OCI-M2 (cell line): ENCODE data around the gene GPSM1.

ENCODE experiments used
- DNase-seq: peaks from one replicate; lab custom pipeline; 2025; ENCODE audit not compliant: unreplicated experiment; lab: John Stamatoyannopoulos, UW

Gene GPSM1, protein sequence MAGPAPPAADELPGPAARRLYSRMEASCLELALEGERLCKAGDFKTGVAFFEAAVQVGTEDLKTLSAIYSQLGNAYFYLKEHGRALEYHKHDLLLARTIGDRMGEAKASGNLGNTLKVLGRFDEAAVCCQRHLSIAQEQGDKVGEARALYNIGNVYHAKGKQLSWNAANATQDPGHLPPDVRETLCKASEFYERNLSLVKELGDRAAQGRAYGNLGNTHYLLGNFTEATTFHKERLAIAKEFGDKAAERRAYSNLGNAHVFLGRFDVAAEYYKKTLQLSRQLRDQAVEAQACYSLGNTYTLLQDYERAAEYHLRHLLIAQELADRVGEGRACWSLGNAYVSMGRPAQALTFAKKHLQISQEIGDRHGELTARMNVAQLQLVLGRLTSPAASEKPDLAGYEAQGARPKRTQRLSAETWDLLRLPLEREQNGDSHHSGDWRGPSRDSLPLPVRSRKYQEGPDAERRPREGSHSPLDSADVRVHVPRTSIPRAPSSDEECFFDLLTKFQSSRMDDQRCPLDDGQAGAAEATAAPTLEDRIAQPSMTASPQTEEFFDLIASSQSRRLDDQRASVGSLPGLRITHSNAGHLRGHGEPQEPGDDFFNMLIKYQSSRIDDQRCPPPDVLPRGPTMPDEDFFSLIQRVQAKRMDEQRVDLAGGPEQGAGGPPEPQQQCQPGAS

DNA sequence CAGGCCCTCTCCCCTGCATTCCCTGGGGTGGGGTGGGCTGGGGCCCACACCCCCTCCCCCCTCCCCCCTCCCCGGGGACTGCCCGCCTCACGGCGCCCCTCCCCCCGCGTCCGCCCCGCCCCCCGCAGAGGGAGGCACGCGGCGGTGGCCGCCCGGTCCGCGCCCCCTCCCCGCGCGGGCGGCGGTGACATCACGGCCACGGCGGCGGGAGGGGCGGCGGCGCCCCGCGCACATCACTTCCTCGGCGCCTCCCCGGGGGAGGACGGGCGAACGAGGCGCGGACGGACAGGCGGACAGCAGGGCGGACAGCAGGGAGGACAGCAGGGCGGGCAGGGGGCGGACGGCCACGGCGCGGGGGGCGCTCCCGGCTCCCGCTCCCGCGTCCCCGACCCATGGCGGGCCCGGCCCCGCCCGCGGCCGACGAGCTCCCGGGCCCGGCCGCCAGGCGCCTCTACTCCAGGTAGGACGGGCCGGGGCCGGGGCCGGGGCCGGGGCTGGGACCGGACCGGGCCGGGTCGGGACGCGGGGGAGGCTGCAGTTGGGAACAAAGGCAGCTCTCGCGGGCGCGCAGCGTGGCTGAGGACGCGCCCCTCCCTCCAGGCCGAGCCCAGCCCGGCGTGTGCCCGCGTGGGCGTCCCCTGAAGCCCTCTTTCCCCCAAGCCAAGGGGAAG lies at the start of gene GPSM1:
GPSM1 (plus strand) TSS at position 236 of the 671 bp plus-strand sequence; CDS start at position 393, 157 bp downstream.
- no peak for DNase-seq

DNA sequence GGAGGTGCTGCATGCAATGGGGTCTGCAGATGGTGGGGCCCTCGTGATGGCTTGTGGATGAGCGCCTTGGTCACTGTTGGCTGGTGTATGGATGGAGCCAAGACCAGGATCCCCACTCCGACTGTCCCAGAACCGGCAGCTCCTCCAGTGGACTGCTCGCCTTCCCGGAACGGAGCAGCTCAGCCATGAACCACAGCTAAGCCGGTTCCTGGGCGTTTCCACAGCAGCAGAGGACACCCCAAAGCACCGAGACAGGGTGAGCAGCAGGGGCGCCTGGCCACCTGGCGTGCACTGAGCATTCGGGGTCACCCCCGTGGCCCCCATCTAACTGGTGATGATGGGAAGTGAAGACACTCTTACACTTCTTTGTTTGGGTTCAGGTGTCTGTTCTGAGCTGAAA lies 49.6 kb upstream of the GPSM1 start:
- no peak for DNase-seq

DNA sequence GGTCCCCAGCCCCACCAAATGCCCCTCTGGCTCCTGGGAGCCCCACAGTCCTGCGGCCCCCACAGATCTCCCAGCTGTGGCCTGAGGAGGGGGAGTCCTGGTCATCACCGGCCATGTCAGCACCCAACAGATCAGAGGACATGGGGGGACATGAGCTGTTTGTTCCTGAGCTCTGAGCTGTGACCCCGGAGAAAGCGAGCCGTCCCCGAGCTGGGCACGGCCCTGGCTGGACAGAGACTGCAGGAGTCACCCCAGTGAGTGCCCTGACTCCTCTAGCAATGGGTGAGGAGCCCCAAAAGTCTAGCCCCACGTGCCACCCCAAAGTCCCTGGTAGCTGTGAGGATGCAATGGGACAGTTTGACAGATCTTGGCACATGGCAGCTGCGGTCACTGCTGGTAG lies 49.1 kb upstream of the GPSM1 start:
- no peak for DNase-seq

DNA sequence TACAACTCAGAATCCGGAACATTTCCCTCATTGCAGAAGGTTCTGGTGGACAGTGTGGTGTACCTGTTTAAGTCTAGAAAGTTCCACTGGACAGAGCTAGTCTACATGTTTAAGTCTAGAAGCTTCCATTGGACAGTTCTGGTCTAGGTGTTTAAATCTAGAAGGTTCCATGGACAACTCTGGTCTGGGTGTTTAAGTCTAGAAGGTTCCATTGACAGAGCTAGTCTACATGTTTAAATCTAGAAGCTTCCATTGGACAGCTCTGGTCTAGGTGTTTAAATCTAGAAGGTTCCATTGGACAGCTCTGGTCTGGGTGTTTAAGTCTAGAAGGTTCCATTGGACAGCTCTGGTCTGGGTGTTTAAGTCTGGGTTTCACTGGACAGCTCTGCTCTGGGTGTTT lies 48.4 kb upstream of the GPSM1 start:
- no peak for DNase-seq

DNA sequence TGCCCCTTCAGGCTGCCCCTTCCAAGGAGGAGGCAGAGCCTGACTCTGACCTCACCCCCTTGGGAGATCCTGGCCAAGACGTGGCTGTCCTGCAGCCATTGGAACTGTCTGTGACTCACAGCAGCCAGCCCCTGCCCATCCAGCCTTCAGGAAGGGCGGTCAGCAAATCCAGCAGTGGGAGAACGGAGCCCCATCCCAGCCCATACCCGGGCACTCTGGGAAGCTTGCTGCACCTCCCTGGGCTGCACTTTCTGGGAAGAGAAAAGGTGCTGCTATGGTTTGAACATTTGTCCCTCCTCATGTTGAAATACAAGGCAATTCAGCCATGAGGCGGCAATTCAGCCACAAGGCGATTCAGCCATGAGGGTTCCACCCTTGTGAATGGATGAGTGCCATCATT lies 47.9 kb upstream of the GPSM1 start:
- no peak for DNase-seq

DNA sequence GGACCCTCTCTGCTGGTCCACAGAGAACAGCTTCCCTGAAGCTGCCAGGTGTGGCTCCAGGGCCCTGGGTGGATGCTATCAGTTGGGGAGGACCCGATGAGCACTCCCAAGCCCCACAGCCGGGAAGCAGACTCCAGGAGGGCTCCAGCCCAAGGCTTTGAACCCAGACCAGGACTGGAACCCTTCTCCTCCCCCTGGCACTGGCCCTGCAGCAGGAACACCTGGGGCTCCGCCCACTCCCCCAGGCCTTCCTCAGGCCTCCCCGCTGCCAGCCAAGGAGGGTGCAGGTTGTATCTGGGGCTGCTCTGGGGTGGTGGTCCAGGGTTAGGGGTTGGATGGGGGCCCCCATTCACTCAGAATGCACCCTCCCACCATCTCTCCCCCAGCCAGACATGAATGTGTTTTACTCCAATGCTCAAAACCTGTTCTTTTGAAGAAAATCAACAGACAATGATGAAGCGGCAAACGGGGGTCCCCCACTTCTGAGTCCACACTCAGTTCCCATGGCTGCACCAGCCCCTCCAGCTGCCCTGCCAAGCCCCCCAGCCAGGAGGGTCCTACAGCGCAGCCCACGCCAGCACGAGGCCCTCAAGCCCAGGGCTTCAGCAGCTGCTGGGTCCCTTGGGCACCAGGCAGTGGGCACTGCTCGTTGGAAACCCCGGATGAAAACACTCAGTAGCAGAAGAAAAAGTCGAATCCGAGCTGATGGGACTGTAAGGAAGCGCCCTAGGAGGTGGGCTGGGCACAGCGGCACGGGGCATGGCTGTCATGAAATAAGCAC lies 46.6 kb upstream of the GPSM1 start:
- DNase-seq: no peak

DNA sequence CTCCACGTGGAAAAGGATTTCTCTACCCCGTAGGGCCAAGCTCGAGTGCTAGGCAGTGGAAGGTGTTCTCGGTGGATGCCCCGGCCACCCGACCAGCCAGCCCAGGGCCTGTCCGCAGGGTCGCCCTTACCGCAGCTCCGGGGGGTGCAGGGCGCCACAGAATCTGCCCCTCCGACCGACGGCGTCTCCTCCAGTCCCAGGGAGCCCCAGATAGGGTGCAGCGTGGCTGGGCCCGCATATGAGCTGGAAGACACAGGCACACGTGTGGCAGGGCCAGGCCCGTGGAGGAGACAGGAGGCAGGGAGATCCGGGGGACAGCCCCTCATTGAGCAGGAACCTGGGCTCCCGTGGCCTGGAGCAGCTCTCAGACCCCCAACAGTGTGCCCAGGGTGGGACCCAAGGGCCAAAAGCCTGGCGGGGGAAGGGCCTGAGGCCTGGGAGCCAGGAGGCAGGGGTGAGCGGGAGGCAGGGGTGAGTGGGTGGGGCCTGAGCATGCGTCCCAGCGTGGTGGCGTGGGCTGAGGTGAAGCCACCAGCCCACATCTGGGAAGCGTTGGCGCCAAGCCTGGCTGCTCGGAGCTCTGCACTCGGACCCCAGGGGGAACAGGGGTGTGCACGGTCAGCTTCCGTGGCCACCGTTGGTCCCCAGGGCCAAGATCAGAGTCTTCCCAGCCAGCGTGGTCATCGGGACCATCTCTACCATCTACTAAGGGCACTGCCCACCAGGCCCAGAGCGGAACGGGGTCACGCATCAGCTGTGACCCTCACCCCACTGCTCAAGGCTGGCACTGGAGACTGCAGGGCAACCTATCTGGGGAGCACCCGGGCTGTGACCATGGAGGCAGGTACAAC lies 45.7 kb upstream of the GPSM1 start:
- DNase-seq: no peak

DNA sequence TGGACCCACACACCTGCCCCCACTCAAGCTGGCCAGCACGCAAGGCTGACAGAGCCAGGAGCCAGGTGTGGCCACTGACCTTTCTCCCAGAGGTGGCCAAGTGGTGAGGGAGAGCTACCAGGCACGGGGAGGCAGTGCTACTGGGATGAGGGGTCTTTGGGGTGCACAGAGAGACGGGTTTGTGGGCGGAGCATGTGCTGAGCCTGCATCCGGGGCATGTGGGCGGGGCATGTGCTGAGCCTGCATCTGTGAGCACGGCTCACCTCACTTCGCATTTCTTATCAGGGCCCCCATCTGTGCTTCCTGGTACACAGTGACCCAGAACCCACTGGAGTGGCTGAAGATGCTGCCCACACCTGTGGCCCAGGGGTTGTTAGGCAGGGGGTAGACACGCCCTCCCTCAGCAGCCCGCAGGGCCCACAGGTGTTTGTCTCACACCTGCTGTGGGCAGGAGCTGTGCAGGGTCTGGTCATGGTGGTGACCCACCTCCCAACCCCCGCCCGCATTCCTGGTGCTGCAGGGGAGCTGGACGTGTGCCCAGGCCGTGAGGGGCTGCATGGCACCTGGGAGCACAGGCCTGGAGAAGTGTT lies 45.0 kb upstream of the GPSM1 start:
- DNase-seq: no peak

DNA sequence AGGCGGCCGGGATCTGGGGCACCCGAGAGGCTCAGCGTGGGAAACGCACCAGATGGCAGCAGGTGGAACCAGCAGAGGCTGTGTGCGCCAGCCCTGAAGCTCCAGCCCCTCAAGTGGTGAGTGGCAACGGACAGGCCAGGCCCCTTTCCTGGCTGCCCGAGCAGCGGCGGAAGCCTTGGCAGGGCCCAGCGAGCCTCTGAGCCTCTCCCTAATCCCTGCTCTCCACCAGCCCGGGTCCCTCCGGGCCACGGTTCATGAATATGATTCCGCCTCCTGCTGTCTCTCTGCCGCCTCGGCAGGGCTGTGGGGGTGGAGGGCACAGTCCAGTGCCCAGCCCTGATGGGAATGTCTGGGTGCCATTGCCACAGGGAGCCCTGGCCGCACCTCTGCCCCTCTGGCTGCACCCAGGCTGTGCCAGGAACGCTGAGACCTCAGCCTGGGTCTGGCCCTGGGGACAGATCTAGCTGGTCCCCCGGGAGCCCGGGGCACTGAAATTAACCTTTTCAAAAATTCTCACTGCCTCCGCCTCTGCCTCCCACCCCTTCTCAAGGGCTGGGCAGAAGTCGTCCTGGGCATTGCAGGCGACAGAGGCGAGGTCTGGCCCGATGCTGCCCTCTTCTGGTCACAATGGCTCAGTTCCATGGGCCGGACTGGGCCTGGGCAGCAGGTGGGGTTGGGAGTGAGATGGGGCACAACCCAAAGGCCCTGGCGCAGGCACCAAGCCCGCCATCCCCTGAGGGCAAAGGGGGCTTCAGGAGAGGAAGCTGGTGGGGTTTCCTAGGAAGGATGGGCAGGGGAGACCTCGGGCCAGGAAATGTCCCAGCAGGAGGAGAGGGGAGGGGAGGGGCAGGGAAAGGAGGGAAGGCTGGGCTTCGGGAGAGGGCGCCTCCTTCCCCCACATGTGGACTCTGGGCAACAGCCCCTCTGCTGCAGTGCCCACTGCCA lies 43.8 kb upstream of the GPSM1 start:
- no peak for DNase-seq

DNA sequence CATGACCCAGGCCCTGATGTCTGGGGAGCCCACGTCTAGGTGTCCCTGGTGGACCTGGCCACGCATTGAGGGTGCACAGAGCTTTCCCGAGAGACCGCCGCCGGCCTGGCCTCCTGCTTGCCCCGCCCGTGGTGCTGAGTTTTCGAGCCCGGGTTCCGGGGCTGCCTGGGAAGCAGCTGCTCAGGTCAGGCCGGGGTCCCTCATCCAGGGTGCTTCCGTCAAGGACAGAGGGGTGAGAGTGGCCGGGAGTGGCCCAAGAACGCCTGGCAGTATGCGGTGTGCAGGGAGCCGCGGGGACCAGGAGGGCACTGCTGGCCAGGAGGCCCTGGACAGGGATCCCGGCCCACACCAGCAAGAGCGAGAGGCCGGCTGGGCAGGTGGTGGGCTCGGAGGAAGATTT lies 43.0 kb upstream of the GPSM1 start:
- no peak for DNase-seq

DNA sequence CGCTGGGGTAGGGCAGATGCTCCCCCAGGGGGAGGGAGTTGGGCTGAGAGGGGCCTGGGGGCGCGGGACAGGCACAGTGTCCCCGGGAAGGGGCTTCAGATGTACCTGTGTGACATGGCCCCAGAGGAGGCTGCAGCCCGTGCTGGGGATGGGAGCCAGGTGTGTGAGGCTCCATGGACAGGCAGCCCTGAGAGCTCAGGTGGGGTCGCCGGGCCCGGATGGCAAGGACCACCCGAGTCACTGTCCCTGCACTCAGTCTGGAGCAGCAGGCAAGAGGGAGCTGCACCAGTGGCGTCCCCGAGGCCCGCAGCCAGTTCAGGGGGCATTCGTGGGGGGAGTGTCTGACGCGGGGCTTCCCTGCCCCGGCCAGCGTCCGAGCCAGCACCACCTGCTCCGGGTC lies 42.4 kb upstream of the GPSM1 start:
- no peak for DNase-seq

DNA sequence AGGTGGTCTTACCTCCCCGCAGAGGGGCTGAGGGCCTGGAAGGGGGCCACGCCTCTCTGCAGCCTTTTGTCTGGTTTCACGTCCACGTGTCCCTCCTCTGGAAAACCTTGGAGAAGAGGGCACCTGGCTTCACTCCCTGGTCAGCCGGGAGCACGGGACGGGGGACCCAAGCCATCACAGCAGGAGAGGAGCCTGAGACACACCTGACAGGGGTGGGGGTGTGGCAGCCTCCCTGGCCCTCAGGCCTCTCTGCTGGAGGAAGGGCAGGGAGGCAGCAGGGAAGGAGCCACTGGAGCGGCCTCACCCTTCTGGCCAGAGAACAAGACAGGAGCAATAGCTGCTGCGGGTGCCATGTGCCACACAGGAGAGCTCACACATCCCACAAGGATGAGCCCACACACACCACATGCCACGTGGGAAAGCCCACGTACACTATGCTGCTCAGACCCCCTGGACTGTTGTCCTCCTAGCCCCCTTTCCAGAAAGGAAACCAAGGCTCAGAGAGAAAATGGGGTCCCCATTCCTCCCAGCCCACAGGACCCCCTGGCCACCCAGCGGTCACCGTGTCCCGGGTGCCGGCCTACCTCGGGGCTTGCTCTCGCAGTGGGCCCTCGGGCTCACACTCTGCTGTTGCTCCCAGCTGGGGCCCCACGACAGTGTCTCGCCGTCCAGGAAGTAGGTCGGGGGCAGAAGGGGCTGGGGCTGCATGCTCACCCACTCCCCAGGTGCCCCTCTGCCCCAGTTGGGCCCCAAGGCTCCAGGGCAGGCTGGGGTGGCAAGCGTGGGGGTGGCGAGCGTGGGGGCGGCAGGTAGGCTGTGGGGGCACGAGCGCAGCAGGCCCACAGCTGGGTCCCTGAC lies 41.6 kb upstream of the GPSM1 start:
- no peak for DNase-seq

DNA sequence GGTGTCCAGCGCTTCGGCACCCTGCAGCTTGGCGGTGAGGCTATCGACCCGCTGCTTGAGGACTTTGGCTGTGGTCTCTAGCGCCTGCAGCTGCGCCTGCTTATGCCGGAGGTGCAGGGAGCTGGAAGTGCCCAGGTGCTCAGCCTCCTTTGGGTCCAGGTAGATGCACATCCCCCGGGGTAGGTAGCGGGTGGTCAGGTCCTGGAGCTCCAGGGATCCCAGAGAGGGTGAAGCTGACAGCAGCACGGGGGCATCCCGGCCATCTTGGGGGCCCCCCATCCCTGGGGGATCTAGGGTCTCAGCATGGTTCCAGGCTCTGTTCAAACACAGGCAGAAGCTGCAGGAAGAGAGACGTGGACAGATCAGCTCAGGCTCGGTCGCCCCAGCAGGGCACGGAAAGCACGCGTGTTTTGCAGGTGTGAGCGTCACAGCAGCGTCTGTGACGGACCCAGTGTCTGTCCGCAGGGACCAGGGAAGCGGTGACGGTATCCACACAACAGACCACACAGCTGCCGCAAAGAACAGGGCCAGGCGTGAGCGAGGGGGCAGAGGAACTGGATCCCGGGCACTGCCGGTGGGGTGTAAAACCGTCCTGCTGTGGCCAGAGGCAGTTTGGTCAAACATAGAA lies 40.9 kb upstream of the GPSM1 start:
- no peak for DNase-seq

DNA sequence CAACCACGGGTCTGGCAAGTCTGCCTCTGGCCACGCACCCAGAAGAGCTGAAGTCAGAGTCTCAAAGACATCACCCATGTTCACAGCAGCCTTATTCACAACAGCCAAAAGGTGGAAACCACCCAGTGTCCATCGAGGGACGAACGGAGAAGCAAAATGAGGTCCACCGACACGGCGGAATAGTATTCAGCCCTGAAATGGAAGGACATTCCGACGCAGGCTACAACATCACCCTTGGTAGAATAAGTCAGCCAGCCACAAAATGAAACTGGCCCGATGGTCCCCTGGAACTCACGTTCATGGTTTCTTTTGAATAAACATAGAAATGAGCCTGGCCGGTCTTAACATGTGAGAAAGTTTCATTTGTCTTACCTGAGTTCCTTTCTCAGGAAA lies 40.4 kb upstream of the GPSM1 start:
- DNase-seq: no peak

DNA sequence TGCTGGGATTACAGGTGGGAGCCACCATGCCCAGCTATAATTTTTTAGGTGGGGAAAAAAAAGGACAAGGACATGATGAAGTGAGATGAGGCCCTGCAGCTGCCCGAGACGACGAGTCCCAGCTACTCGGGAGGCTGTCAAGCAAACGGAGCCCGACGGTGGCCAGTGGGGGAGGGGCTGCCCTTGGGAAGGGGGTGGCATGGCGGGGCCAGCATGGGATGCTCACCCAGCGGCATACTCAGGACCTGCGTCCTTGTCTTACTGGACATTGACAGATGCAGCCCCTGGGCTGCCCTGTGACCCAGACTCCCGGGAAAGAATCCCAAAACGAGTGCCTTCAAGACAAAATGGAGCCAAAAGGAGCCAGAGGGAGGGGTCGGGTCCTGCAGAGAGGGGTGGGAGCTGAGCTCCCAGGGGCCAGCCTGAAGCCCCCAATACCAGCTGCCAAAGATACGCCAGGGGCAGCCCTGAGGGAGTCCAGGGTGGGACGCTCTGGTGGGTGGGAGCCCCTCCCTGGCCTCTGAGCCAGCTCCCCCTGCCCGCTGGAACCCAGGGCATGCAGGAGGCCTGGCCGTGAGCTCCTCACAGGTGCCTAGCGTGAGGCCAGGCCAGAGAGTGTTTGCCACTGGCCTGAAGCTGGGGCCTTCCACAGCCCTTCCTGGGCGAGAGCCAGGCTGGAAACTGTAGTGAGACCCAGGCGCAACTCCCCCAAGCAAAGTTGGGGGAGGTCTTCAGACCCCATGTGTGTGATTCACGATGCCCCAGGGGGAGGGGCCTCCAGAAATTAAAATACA lies 39.2 kb upstream of the GPSM1 start:
- no peak for DNase-seq

DNA sequence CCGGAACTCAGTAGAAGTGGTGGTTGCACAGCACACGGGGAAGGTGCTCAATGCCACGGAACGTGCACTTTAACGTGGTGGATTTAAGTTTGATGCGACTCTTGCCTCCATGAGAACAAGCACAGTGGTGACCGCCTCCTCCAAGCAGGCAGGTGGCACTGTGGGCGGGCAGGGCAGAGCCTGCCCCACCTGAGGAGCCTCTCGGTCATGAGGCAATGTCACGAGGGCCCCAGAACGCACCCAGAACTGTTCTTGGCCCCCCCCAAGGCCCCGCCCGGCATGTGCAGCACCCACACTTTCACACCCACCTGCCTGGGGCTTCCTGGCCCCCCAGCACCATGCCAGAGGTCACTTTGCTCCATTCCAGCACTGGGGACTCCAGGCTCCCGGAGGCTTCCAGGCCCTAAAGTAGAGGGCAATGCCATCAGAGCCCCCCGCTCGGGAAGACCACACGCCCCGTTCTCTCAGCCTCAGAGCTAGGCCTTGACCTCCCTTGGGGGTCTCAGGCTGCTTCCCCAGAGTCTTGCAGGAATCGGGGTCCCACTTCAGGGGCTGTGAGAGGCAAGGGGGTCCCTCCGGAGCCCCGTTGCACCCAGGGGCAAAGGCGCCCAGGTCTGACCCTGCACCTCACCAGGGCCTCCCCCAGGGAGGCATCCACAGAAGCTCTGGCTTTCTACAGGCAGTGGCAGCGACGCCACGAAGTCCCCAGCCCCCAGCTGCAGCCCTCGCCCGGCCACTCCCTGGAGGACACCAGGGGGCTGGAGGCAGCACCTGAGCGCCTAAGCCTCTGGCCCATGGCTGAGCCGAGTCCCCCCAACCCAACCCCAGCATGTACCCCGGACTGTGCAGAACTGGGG lies 37.5 kb upstream of the GPSM1 start:
- no peak for DNase-seq
